GM21619 (cell line): ENCODE results near the gene MAGED4B.
"Not testable (repeated sequence)": the region's sequence is repeated elsewhere in the genome, so short reads cannot be mapped to it uniquely, and the experiment has no call there.

Source experiments
- ATAC-seq: cut with Tn5 transposase; IDR thresholded peaks from one replicate; pipeline ENCODE4 v1.9.1; 2021; ENCODE audit not compliant: unreplicated experiment

The MAGED4B gene, protein sequence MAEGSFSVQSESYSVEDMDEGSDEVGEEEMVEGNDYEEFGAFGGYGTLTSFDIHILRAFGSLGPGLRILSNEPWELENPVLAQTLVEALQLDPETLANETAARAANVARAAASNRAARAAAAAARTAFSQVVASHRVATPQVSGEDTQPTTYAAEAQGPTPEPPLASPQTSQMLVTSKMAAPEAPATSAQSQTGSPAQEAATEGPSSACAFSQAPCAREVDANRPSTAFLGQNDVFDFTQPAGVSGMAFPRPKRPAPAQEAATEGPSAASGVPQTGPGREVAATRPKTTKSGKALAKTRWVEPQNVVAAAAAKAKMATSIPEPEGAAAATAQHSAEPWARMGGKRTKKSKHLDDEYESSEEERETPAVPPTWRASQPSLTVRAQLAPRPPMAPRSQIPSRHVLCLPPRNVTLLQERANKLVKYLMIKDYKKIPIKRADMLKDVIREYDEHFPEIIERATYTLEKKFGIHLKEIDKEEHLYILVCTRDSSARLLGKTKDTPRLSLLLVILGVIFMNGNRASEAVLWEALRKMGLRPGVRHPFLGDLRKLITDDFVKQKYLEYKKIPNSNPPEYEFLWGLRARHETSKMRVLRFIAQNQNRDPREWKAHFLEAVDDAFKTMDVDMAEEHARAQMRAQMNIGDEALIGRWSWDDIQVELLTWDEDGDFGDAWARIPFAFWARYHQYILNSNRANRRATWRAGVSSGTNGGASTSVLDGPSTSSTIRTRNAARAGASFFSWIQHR

GRCh38 chrX:52068666-52069640 is at the start of gene MAGED4B:
MAGED4B (minus strand) TSS chrX:52069183; CDS start chrX:52068172, 1,011 bp downstream.
- not testable (repeated sequence) for ATAC-seq

DNA sequence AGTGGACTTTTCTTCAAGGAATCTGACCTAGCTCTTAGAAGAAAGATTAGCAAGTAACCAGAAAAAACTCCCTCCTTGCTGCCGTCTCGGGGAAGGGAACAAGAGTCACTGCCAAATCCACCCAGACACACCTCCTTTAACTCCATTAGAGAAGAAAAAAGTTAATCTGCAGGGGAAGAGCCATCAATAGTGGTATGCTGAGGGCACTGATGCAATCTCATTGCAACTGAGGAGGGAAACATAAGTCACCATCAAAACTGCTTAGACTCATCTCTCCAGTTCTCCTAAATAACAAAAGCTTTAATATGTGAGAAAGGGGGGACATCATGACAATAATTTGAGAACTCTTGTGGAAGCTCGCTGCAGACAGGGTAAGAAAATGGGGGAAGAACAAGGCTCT is 49.3 kb upstream of the MAGED4B start:
- ATAC-seq = no peak

- no peak for ATAC-seq
These were observed 13.6 kb upstream of the MAGED4B start for GRCh38 chrX:52082578-52082977.

GRCh38 chrX:52078131-52078530 is 9.1 kb upstream of the MAGED4B start:
- ATAC-seq = no peak

GRCh38 chrX:52042288-52042687 is 26.7 kb downstream of the MAGED4B start:
- ATAC-seq = not testable (repeated sequence)

DNA sequence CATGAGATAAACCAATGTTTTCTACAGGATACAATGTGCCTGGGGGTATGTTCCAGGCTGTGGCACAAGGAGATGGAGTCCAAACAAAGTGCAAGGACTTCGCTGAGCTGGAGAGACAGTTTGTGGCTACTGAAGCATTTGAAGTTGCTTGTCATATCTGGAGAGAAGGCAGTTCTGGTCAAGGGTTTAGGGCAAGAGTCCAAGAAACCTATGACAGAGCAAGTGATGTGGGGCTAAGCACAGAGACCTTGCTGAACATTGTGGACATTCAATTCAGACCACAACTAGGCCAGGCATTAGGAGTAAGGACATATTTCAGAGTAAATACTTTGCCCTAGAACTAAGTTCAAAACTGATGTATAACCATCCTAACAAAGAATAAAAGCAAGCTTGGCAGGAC is 34.8 kb downstream of the MAGED4B start:
- no peak for ATAC-seq

GRCh38 chrX:52031371-52031770 is 37.6 kb downstream of the MAGED4B start:
- no peak for ATAC-seq

DNA sequence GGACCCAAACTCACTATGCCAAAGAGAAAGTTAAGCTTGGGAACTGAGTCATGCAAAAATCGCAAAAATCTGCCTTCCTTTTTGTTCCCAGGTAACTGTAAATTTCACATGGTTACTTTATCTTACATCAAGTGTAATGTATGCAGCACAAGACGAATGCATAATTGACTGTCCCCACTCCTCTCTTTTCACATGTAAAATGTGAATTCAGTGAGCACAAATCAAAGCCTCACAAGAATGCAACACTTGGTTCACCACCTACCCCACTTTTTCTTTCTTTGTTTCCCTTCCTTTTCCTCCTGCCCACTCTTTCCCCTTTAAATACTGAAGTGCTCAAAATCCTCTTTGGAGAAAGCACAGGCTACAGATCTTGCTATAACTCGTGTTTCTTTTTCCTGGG is 53.2 kb downstream of the MAGED4B start:
- no peak for ATAC-seq
